ENCODE data around the gene SPTBN4.

Gene SPTBN4

GRCh38 chr19:40565910-40566495 is 99.2 kb downstream of the SPTBN4 start:
- DNase-seq (ENCODE audit: low read depth) = no peak

GRCh38 chr19:40567040-40567749 is 100.4 kb downstream of the SPTBN4 start:
- peak; percentile 13 for DNase-seq (ENCODE audit: low read depth)

DNA sequence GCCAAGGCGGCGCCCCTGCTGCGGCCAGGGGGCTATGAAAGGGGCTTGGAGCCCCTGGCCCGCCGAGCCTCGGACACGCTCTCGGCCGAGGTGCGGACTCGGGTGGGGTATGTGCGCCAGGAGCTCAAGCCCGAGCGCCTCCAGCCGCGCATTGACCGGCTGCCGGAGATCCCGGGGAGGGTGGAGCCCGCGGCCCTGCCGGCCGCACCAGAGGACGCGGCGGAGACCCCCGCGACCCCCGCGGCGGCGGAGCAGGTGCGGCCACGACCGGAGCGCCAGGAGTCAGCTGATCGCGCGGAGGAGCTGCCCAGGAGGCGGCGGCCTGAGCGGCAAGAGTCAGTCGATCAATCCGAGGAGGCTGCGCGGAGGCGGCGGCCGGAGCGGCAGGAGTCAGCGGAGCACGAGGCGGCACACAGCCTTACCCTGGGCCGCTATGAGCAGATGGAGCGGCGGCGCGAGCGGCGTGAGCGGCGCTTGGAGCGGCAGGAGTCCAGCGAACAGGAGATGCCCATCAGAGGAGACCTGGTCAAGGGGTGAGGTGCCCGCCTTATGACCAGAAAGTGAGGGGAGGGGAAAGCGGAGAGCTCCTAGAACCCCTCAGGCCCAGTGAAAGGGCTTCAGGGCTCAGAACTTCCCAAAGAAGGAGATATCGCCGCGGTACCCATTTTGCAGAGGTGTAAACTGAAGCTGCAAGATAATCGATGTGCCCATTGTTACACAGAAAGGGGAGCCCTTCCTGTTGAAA is 101.1 kb downstream of the SPTBN4 start:
- DNase-seq (ENCODE audit: low read depth) = peak; percentile 6

DNA sequence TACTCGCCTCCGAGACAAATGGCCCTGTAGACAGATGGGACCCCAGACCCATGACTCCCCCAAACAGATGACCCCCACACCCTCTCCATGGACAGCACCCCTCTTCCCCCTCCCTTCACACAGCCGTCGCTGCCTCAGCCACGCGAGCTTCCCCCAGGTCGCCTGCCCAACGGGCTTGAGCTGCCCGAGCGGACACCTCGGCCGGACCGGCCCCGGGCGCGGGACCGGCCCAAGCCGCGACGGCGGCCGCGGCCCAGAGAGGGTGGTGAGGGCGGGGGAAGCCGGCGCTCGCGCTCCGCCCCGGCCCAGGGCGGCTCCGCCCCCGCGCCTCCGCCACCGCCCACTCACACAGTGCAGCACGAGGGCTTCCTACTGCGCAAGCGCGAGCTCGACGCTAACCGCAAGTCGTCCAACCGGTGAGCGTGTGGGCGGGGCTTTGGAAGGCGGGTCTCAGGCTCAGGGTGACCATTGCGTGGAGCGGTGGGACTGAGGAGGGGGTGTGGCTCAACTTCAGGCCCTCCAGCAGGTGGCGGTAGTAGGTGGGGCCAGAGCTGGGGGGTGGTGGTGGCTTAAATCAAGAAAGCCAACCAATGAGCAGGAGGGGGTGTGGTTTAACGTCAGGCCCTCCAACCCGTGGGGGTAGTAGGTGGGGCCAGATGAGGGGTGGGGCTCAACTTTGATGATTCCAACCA is 103.7 kb downstream of the SPTBN4 start:
- peak; percentile 100 for DNase-seq (ENCODE audit: low read depth)

DNA sequence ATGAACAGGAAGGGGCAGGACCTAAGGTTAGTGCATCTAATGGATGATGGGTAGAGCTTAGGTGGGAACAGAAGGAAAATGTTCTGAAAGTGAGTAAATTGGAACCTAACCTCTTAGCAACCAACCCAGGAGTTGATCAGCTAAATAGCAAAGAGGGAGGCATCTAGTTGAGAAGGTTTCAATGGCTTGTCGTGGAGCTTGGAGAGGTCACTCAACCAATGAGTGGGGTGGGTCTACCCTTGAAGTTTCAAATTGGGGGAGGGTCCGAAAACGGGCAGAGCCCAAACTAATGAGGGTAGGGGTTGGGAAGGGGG is 104.2 kb downstream of the SPTBN4 start:
- no peak for DNase-seq (ENCODE audit: low read depth)

GRCh38 chr19:40571831-40572495 is 105.2 kb downstream of the SPTBN4 start:
- no peak for DNase-seq (ENCODE audit: low read depth)

DNA sequence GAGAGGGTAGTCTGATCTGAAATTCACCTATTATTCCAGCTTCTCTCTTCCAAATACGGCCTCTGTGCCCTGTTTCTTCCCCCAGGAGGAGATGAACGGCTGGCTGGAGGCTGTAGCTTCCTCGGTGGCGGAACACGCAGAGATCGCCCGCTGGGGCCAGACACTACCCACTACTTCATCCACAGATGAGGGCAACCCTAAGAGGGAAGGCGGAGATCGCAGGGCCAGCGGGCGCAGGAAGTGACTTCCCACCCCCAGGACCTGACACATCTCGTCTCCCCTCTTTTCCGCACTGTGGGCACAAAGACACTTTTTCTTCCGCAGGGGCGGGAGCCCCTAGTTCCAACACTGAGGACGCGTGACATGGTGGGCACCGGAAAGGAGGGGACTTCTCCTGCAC is 108.5 kb downstream of the SPTBN4 start:
- DNase-seq (ENCODE audit: low read depth) = no peak

DNA sequence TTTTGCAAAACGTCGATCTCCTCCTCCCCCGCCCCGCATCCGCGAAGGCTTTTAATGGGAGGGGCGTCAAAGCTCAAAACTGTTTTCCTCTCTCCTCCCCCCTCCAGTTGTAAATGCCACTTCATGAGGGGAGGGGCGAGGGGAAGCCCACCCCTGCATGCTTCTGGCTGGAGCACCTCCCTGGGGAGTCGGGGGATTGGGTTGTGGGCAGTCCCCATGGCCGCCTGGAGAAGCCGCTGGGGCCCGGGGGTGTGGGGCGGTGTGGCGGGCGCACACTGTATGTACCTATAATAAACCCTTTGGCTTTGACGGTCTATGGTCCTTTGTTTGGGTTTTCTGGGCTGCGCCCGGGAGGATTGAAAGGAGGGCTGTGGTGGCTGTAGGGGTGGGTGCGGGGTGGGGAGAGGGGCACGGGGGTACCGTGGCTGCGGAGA is 109.4 kb downstream of the SPTBN4 start:
- DNase-seq (ENCODE audit: low read depth) = no peak

GRCh38 chr19:40576585-40577451 is 110.0 kb downstream of the SPTBN4 start, which contains the start of gene SHKBP1:
Gene SHKBP1, plus strand, starts transcription at chr19:40576873. Its CDS starts 27 bp downstream, at chr19:40576900.
- DNase-seq (ENCODE audit: low read depth) = peak; percentile 93

DNA sequence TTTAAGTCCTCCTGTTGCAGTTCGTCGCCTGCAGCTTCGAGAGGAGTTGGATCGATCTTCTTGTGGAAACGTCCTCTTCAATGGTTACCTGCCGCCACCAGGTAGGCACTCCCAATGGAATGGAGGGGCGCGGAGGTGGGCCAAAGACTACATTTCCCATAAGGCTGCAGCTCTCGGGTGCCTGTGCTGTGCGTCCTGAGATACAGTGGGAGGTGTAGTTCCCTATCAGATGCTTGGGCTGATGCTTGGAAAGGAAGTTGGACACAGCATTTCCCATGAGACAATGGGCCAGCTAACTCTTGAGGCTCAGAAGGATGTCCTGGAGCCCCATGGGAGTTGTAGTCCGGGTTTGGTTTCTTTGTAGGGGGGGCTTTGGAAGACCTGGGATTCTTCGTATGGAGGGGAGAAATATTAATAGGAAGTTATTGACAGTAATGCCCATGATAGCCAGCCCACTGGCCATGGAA is 111.7 kb downstream of the SPTBN4 start:
- peak; percentile 54 for DNase-seq (ENCODE audit: low read depth)

GRCh38 chr19:40580619-40581018 is 113.8 kb downstream of the SPTBN4 start:
- DNase-seq (ENCODE audit: low read depth) = no peak

- no peak for DNase-seq (ENCODE audit: low read depth)
These were observed 114.7 kb downstream of the SPTBN4 start for GRCh38 chr19:40581531-40581930.

GRCh38 chr19:40582467-40582866 is 115.7 kb downstream of the SPTBN4 start:
- no peak for DNase-seq (ENCODE audit: low read depth)

- DNase-seq (ENCODE audit: low read depth) = no peak
These were observed 116.5 kb downstream of the SPTBN4 start for GRCh38 chr19:40583283-40583682.

DNA sequence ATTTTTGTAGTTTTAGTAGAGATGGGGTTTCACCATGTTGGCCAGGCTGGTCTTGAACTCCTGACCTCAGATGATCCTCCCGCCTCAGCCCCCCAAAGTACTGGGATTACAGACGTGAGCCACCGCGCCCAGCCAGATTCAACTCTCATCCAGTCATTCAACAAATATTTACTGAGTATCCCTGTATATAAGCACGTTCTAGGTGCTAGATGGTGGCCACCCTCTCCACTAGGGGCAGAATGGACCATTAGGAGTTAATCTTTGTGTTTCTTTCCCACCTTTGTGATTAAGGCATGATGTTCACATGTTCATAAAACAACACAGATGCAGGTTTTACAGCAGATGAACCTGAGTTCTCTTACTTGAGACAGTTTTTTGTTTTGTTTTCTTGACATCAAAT is 117.2 kb downstream of the SPTBN4 start:
- no peak for DNase-seq (ENCODE audit: low read depth)

- peak; percentile 75 for DNase-seq (ENCODE audit: low read depth)
These were observed 118.6 kb downstream of the SPTBN4 start for GRCh38 chr19:40585241-40585981.

DNA sequence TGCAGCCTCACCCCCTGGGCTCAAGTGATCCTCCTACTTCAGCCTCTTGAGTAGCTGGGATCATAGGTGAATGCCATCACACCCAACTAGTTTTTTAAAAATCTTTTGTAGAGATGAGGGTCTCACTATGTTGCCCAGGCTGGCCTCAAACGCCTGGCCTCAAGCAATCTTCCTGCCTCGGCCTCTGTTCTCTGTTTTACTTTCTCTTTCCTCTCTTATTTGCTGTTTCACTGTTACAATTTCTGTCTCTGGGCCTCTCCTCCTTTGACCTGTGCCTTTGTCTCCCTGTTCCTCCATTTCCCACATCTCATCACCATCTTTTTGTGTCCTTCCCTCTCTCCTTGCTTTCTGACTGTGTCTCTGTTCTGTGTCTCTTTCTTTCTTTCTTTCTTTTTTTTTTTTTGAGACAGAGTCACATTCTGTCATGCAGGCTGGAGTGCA is 119.2 kb downstream of the SPTBN4 start:
- no peak for DNase-seq (ENCODE audit: low read depth)

GRCh38 chr19:40586611-40587010 is 119.8 kb downstream of the SPTBN4 start:
- no peak for DNase-seq (ENCODE audit: low read depth)

DNA sequence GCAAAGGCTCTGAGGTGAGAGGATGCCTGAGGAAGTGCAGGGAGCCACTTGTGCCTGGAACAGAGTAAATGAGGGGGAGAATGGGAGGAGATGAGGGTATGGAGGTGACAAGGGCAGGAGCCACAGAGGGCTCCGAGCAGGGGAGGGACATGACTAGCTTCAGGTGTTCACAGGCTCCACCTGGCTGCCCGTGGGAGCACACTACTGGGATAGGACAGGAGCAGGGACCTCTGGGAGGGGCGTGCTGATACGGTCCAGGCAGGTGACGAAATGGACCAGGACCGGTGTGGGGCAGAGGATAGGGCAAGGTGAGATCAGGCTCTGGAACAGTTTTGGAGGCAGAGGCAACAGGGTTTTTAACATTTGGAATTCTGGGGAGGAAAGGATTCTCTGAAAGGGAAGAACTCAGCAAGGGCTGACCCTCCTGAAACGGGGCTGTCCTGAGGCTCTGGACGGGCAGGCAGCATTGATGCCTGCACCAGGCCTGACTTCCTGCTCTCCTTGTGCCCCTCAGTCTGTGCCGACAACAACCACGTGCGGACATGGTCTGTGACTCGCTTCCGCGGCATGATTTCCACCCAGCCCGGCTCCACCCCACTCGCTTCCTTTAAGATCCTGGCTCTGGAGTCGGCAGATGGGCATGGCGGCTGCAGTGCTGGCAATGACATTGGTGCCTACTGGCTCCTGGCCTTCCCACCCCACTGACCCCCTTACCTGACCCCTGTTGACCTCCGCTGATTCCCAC is 121.5 kb downstream of the SPTBN4 start:
- DNase-seq (ENCODE audit: low read depth) = peak; percentile 71
